Measurements from ENCODE around the gene NVL.

DNA sequence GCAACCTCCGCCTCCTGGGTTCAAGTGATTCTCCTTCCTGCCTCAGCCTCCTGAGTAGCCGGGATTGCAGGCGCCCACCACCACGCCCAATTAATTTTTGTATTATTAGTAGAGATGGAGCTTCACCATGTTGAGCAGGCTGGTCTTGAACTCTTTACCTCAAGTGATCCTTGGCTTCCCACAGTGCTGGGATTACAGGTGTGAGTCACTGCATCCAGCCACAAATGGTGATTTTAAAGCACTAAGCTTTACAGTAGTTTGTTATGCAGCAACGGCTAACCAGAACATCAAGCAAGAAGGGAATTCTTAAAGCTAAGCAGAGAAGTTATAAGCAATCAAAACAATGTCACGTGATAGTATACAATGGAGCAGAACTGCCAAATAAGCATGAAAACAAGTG, 65.7 kb downstream of the NVL start:
- TF ChIP-seq, protein P1, sequence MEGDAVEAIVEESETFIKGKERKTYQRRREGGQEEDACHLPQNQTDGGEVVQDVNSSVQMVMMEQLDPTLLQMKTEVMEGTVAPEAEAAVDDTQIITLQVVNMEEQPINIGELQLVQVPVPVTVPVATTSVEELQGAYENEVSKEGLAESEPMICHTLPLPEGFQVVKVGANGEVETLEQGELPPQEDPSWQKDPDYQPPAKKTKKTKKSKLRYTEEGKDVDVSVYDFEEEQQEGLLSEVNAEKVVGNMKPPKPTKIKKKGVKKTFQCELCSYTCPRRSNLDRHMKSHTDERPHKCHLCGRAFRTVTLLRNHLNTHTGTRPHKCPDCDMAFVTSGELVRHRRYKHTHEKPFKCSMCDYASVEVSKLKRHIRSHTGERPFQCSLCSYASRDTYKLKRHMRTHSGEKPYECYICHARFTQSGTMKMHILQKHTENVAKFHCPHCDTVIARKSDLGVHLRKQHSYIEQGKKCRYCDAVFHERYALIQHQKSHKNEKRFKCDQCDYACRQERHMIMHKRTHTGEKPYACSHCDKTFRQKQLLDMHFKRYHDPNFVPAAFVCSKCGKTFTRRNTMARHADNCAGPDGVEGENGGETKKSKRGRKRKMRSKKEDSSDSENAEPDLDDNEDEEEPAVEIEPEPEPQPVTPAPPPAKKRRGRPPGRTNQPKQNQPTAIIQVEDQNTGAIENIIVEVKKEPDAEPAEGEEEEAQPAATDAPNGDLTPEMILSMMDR (IDR thresholded peaks at IDR 0.05; ENCODE audit: low read depth, low read length, missing input control) = no peak
- TF ChIP-seq, protein P2, sequence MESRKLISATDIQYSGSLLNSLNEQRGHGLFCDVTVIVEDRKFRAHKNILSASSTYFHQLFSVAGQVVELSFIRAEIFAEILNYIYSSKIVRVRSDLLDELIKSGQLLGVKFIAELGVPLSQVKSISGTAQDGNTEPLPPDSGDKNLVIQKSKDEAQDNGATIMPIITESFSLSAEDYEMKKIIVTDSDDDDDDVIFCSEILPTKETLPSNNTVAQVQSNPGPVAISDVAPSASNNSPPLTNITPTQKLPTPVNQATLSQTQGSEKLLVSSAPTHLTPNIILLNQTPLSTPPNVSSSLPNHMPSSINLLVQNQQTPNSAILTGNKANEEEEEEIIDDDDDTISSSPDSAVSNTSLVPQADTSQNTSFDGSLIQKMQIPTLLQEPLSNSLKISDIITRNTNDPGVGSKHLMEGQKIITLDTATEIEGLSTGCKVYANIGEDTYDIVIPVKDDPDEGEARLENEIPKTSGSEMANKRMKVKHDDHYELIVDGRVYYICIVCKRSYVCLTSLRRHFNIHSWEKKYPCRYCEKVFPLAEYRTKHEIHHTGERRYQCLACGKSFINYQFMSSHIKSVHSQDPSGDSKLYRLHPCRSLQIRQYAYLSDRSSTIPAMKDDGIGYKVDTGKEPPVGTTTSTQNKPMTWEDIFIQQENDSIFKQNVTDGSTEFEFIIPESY (IDR thresholded peaks at IDR 0.05) = no peak
- TF ChIP-seq, protein P3, sequence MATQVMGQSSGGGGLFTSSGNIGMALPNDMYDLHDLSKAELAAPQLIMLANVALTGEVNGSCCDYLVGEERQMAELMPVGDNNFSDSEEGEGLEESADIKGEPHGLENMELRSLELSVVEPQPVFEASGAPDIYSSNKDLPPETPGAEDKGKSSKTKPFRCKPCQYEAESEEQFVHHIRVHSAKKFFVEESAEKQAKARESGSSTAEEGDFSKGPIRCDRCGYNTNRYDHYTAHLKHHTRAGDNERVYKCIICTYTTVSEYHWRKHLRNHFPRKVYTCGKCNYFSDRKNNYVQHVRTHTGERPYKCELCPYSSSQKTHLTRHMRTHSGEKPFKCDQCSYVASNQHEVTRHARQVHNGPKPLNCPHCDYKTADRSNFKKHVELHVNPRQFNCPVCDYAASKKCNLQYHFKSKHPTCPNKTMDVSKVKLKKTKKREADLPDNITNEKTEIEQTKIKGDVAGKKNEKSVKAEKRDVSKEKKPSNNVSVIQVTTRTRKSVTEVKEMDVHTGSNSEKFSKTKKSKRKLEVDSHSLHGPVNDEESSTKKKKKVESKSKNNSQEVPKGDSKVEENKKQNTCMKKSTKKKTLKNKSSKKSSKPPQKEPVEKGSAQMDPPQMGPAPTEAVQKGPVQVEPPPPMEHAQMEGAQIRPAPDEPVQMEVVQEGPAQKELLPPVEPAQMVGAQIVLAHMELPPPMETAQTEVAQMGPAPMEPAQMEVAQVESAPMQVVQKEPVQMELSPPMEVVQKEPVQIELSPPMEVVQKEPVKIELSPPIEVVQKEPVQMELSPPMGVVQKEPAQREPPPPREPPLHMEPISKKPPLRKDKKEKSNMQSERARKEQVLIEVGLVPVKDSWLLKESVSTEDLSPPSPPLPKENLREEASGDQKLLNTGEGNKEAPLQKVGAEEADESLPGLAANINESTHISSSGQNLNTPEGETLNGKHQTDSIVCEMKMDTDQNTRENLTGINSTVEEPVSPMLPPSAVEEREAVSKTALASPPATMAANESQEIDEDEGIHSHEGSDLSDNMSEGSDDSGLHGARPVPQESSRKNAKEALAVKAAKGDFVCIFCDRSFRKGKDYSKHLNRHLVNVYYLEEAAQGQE (IDR thresholded peaks at IDR 0.05) = no peak
- no peak for TF ChIP-seq MAX (IDR thresholded peaks at IDR 0.05)
- TF ChIP-seq FOXA1 (IDR thresholded peaks at IDR 0.05) = no peak
- TF ChIP-seq GABPA (IDR thresholded peaks at IDR 0.05 in 1 of 2, conservative IDR thresholded peaks at IDR 0.05 in 1 of 2) = no peak
- no peak for TF ChIP-seq TAF1 (conservative IDR thresholded peaks at IDR 0.05)
- no peak for TF ChIP-seq RAD21 (IDR thresholded peaks at IDR 0.05)
- no peak for TF ChIP-seq HNF4G (IDR thresholded peaks at IDR 0.05)
- TF ChIP-seq, protein P4, sequence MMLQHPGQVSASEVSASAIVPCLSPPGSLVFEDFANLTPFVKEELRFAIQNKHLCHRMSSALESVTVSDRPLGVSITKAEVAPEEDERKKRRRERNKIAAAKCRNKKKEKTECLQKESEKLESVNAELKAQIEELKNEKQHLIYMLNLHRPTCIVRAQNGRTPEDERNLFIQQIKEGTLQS (IDR thresholded peaks at IDR 0.05) = no peak
- TF ChIP-seq RXRA (IDR thresholded peaks at IDR 0.05) = no peak
- no peak for TF ChIP-seq SP1 (IDR thresholded peaks at IDR 0.05)
- no peak for TF ChIP-seq JUND (IDR thresholded peaks at IDR 0.05)
